ENCODE results near the gene PDE1A.

GRCh38 chr2:182432051-182432450 lies 5.2 kb upstream of the PDE1A start:
- TF ChIP-seq CTCF (IDR thresholded peaks at IDR 0.05; ENCODE audit: insufficient read depth, low read length): no peak
- TF ChIP-seq REST (IDR thresholded peaks at IDR 0.05; ENCODE audit: insufficient replicate concordance, low read depth): no peak

All from HL-60 (cell line).